Right cardiac atrium (tissue), 5 donors: ENCODE results near the gene GATAD2A. TPM values are rescaled to one million over a fixed set of nuclear protein-coding genes. Genes with fewer than 3 reads are reported as not detected.
"Not testable (repeated sequence)": the region's sequence is repeated elsewhere in the genome, so short reads cannot be mapped to it uniquely, and the experiment has no call there.

Experiments
- ATAC-seq, 2 donors: fragments of 200-7000 bp; cut with Tn5 transposase; one replicate each; pipeline versions ENCODE4 v1.8.0 to v1.9.1; 2020; ENCODE audit warnings: moderate library complexity in 2 of 2, mild to moderate bottlenecking in 1 of 2
- DNase-seq, 3 donors: peaks; one replicate each; pipeline ENCODE4 v3.0.0-alpha.2; 2020
- H3K27ac ChIP-seq: one replicate; pipeline ENCODE4 v1.5.1; 2013; ENCODE audit warnings: mild to moderate bottlenecking, low read length, control low read depth, moderate library complexity
- H3K27me3 ChIP-seq: one replicate; pipeline ENCODE4 v1.6.1; 2013; ENCODE audit not compliant: control insufficient read depth, insufficient read depth
- H3K4me1 ChIP-seq: one replicate; pipeline ENCODE4 v1.6.1; 2013; ENCODE audit warnings: low read length; ENCODE audit not compliant: control insufficient read depth, insufficient read depth
- H3K4me3 ChIP-seq: one replicate; pipeline ENCODE4 v1.5.1; 2013; ENCODE audit warnings: low read length, control low read depth
- H3K9me3 ChIP-seq: one replicate; pipeline ENCODE4 v1.6.1; 2013; ENCODE audit warnings: low read length; ENCODE audit not compliant: control insufficient read depth
- WGBS: extraction: QIAGEN DNeasy Blood & Tissue Kit; methylation state at CpG from one replicate; pipeline ENCODE4 v1.1.7; 2013; 5-methylcytosine and 5-hydroxymethylcytosine counted together
- intact Hi-C, 4 donors: fragments of 100-400 bp; cut with DNase I; formaldehyde crosslinking; loops; one replicate each; pipeline versions ENCODE4 v1.11.0 to v1.14.0; 2022 to 2023
- polyA plus RNA-seq: library from polyadenylated mRNA; stranded (reverse); fragments of 200-250 nt; gene quantifications from one replicate; pipeline ENCODE4 v1.2.3, GENCODE V29; 2013
- total RNA-seq, 4 donors: library from RNA; stranded (reverse); fragmentation: NEBNext Ultra II Directional; extraction: Animal tissue kit (Norgen Biotek cat#: 25700); gene quantifications; one replicate each; pipeline ENCODE4 v1.2.1, GENCODE V29; 2021
- donor health status: healthy with polysubstance abuse.
- donor health status: DM: no; HTN: yes; CAD: no.
- donor health status: DM: no; HTN: no; CAD: no.
- donor health status: DM: no; HTN: yes; CAD: no; lungs with severe emphysema.
- donor health status: DM: yes; HTN: yes; CAD: no.

GATAD2A gene
- total and polyA plus RNA-seq, 5 donors = 12.2 to 53.9 (median 34.2) TPM

DNA sequence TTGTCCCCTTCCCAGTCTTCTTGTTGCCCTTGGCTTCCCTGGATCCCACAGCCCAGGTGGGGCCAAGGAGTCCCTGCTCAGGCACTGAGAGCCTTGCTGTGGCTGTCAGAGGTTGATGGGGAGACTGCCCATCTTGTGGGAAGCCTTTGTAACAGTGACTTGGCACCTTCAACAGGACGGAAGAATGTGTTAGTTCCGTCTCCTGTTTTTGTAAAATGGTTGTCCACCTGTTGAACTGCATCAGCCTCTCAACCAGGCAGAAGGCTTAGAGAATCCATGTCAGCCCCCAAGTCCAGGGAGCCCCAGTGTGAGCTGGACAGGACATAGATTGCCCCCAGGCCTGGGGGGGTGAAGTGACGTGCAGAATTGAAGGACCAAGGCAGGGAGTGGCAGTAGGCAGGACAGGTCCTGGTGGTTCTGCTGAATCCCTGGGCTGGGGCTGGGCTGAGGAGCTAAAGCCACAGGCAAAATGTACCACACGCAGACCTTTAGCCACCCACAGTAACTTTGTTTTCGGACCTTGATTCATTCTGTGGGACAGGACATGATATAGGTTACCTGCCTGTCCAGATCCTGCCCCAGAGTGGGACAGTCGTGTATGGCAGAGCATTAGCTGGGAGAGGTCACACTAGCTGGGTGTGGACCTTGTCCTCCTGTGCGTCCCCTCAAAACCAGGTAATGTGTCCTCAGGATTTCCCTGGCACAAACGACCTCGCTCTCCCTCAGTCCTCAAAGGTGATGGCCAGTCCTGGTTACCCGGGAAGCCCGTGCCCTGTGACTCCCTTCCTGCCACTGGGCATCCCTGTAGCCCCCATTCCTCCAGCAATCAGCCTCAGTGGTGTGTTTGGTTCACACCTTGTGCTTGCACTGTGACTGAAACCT, 47.0 kb downstream of the GATAD2A start:
- Histone ChIP-seq H3K4me1 (peaks cover 10% of the 10 kb centered on the region), H3K9me3 (no peaks in the 10 kb centered on the region), H3K27ac (no peak overlapping the region), H3K27me3 (no peaks in the 10 kb centered on the region), H3K4me3 (no peak overlapping the region)
- no peak for ATAC-seq
- DNase-seq = no peak
- WGBS = 78% methylated on average over 11 of the region's 11 CpGs
- intact Hi-C loops = no loop called here

DNA sequence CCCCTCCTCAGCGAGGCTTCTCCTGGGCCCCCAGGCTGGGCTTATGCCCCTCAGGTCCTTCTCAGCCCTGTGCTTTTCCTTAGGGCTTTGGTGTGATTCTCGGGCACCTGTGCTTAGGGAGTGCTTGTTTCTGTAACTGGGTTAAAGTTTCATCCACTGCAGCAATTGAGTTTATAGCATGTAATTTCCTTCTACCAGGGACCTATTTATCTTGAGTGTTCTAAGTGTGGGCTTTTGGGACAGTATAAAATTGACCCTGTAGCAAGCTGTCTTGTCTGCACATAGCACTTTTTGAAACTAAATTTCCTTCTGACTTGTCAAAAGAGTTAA, 47.6 kb downstream of the GATAD2A start:
- no peak for ATAC-seq
- Histone ChIP-seq H3K4me3 (no peak overlapping the region), H3K27me3 (no peaks in the 10 kb centered on the region), H3K27ac (no peak overlapping the region), H3K9me3 (no peaks in the 10 kb centered on the region), H3K4me1 (peaks cover 5% of the 10 kb centered on the region)
- WGBS = 82% methylated on average over 2 of the region's 2 CpGs
- intact Hi-C loops = no loop called here
- DNase-seq = no peak

DNA sequence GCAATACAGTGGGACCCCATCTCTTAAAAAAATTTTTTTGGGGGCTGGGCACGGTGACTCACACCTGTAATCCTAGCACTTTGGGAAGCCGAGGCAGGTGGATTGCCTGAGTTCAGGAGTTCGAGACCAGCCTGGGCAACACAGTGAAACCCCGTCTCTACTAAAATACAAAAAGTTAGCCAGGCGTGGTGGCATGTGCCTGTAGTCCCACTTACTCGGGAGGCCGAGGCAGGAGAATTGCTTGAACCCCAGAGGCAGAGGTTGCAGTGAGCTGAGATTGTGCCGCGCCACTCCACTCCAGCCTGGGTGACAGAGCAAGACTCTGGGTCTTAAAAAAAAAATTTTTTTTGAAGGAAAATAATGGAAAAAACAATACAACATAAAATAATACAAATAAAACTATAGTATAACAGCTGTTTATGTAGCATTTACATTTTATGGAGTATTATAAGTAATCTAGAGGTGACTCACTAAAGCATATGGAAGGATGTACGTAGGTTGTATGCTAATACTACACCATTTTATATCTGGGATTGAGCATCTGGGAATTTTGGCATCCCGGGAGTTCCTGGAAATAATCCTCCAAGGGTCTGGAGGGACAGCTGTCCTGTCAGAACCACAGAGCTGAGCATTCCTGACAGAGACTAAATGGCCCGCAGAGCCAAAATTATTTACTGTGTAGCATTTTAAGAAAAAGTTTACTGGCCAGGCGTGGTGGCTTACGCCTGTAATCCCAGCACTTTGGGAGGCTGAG, 49.9 kb downstream of the GATAD2A start:
- DNase-seq = peak in 1 of 3 donors; percentile 11
- H3K4me1 ChIP-seq = peaks cover 12% of the 10 kb centered on the region
- H3K9me3 ChIP-seq, ATAC-seq, intact Hi-C loops, H3K27me3 ChIP-seq, H3K4me3 ChIP-seq, H3K27ac ChIP-seq: not testable (repeated sequence)
- 94% methylated on average over 14 of the region's 14 CpGs for WGBS

DNA sequence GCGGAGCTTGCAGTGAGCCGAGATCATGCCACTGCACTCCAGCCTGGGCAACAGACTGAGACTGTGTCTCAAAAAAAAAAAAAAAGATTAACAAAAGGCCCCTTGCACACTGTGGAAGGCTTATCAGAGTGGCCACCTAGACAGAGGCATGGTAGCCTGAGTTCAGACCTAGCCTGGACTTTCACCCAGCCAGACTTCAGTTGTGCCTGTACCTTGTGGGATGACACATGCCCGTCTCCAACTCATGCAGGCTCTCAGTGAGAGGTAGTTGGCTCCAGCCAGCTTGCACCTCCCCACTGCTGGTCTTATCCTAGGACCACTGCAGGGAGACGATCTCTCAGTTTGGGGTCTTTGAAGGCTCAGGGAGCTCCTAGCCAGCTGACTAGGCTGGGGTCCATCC, 52.2 kb downstream of the GATAD2A start:
- Histone ChIP-seq H3K9me3 (no peaks in the 10 kb centered on the region), H3K4me1 (peaks cover 29% of the 10 kb centered on the region), H3K27me3 (no peaks in the 10 kb centered on the region), H3K4me3 (no peak overlapping the region), H3K27ac (no peak overlapping the region)
- DNase-seq = no peak
- WGBS = 90% methylated on average over 4 of the region's 4 CpGs
- intact Hi-C loops = no loop called here
- ATAC-seq = no peak

DNA sequence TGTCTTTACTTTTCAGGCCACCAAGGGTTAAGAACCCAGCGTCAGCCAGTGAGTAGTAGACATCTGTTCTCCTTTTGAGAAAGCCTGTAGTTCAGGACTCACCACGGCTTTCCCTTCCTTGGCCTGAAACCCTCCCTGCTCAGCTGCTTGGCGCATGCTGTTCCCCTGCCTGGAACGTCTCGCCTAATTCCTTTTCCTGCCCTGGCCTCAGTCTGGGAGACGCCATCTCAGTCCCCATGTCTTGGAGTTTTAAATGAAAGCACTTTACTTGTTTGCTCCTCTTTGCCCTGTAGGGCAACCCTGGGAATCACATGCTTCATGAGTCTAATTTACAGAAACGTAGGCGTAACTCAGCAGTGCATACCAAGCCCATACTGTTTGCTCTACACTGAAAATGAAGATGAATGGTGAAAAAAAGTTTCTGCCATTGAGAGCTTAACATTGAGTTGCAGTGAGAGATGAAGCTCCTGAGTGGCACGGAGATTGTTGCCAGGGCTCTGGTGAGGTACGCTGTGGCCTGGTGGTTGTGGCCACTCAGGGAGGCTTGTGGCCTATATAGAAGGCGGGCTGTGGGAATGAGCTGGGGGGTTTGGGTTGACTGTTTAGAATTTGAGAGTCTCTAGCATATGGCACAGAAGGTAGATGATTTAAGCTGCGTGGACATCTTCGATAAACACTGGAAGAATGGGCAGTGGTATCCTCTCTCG, 52.8 kb downstream of the GATAD2A start:
- 75% methylated on average over 14 of the region's 14 CpGs for WGBS
- ATAC-seq = no peak
- intact Hi-C loops = no loop called here
- H3K9me3 ChIP-seq = no peaks in the 10 kb centered on the region
- no peak for DNase-seq
- H3K27me3 ChIP-seq = no peaks in the 10 kb centered on the region
- peaks cover 35% of the 10 kb centered on the region for H3K4me1 ChIP-seq
- H3K4me3 ChIP-seq = no peak overlapping the region
- H3K27ac ChIP-seq = no peak overlapping the region

DNA sequence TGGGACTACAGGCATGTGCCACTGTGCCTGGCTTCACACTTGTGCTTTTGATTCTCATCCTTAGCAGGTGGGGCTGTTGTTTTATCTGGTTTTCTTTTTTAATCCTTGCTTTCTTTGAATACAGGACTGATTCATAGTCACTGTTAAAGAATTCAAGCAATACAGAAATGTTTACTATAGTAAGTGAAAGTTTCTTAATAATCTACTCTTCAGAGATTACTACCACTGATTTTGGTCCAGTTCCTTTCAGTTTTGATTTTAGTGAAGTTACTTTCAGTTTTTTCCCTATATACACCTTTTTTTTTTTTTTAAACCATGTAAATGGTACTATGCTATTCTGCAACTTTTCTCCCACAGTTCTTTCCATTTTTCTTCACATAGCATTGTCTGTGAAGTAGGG, 53.6 kb downstream of the GATAD2A start:
- Histone ChIP-seq H3K27me3 (no peaks in the 10 kb centered on the region), H3K4me3 (no peak overlapping the region), H3K4me1 (peaks cover 42% of the 10 kb centered on the region), H3K27ac (no peak overlapping the region), H3K9me3 (no peaks in the 10 kb centered on the region)
- intact Hi-C loops = no loop called here
- DNase-seq (no peak), ATAC-seq (no peak)

DNA sequence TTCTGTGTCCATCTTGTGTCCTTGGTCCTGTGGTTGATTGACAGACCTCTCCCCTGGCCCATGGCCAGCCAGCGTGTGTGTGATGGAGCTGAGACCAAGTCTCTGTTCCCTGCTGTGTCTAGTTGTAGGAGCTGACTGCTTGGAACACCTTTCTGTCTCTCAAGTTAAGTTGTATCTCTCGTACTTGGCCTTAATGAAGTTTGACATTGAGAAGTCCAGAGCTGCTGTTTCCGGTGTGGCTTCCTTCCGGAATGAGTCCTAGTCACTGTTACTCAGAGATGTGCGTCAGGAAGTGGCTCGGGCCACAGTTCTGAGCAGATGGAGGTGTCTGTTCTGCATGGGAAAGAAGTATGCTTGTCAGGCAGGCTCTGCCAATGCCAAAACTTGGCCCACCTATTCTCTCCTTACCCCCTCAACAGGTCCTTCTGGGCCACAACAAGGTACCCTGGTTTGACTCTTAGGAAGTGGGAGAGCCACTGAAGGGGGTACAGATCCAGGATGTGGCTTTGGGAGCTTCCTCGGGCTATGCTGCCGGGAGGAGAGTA, 54.3 kb downstream of the GATAD2A start:
- Histone ChIP-seq H3K27me3 (no peaks in the 10 kb centered on the region), H3K4me3 (no peak overlapping the region), H3K4me1 (peaks cover 44% of the 10 kb centered on the region), H3K27ac (peak overlapping the region; percentile 37), H3K9me3 (no peaks in the 10 kb centered on the region)
- ATAC-seq = peak in 1 of 2 donors; percentile 40
- intact Hi-C loops = no loop called here
- WGBS = 41% methylated on average over 8 of the region's 8 CpGs
- DNase-seq = peak in 2 of 3 donors; percentile 48 to 76

DNA sequence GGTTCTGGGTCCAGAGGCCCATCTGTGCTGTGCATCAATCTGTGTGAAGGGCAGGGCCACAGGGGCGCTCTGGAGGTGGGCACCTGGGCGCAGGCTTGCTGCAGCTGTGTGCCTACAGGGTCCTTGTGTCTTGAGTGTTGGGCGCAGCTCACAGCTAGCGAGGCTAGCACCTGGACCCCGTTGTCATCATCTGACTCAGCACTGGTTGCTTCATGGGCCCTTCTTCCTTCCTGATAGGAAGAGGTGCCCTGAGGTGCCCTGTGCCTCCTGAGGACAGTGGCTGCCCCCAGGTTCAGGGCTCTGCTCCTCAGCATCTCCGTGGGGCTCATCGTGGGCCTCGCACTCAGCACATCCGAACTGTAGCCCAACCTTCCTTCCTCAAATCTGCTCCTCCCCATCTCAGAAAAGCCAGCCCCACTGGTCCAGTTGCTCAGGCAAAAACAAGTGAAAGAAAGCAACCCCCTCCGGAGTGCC, 54.8 kb downstream of the GATAD2A start:
- Histone ChIP-seq H3K4me1 (peaks cover 44% of the 10 kb centered on the region), H3K4me3 (no peak overlapping the region), H3K27me3 (no peaks in the 10 kb centered on the region), H3K27ac (peak overlapping the region; percentile 21), H3K9me3 (no peaks in the 10 kb centered on the region)
- WGBS = 56% methylated on average over 10 of the region's 10 CpGs
- DNase-seq = no peak
- peak in 1 of 2 donors; percentile 2 for ATAC-seq
- intact Hi-C loops = no loop called here

DNA sequence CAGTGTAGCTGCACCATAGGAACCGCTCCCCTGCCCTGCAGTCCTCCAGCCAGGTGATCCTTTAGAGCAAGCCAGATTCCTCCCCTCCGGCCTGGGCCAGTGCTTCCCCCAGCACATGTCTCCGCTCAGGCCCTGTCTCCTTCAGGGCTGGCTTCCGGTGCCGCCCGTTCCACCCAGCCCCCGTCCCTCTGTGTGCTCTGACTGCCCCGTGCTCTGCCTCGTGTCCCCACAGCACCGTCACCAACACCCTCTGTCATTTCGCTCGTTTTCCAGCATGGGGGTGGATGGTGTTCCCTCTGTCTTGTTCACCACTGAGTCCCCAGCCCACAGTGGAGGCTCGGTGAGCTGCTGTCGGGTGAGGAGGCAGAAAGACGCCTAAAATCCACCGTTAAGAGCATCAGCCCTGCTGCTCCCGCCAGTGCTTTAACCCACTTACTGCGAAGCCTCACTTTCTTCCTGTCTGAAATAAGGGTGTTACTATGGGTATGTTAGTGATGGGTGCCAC, 55.3 kb downstream of the GATAD2A start:
- intact Hi-C loops = no loop called here
- Histone ChIP-seq H3K27ac (peak overlapping the region; percentile 56), H3K4me3 (no peak overlapping the region), H3K27me3 (no peaks in the 10 kb centered on the region), H3K4me1 (peaks cover 44% of the 10 kb centered on the region), H3K9me3 (no peaks in the 10 kb centered on the region)
- 13% methylated on average over 18 of the region's 18 CpGs for WGBS
- ATAC-seq = peak; percentile 82 to 85
- DNase-seq = peak; percentile 71 to 86 (median 86)

DNA sequence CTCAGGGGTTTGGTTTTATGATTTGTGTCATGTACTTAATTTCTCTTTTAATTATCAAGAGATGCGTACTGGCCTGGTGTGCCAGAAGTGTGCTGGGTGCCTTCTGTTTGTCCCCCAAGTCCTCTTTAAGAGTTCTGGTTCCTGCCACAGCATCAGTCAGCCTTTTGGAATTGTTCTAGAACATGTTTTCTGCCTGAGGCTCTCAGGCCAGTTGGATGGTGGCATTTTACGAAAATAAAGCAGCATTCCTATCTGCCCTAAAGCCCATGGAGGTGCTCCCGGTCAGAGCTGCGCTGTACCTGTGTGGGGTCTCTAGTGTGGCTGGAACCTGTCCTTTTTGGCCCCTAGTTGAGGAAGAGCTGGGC, 55.8 kb downstream of the GATAD2A start:
- H3K4me3 ChIP-seq = no peak overlapping the region
- ATAC-seq = no peak
- no peaks in the 10 kb centered on the region for H3K27me3 ChIP-seq
- intact Hi-C loops = no loop called here
- H3K4me1 ChIP-seq = peaks cover 44% of the 10 kb centered on the region
- WGBS = 76% methylated on average over 4 of the region's 4 CpGs
- H3K9me3 ChIP-seq = no peaks in the 10 kb centered on the region
- no peak for DNase-seq
- H3K27ac ChIP-seq = peak overlapping the region; percentile 16
